Neural progenitor cell (in vitro differentiated cells): Measurements from ENCODE around the gene KRT74.
"Not testable (repeated sequence)": the region's sequence is repeated elsewhere in the genome, so short reads cannot be mapped to it uniquely, and the experiment has no call there.

Experiments
- EZH2 ChIP-seq: fragments of 200-600 bp; sonication (generic); IDR thresholded peaks from 2 replicates; pipeline ENCODE4 v1.6.1; 2017; ENCODE audit warnings: antibody characterized with exemption, mild to moderate bottlenecking, moderate library complexity
- EZH2phosphoT487 ChIP-seq: fragments of 200-600 bp; sonication (generic); IDR thresholded peaks from 2 replicates; pipeline ENCODE4 v1.6.1; 2017; ENCODE audit warnings: antibody characterized with exemption
- TF ChIP-seq, protein P1 (sequence below): fragments of 200-600 bp; sonication (generic); IDR thresholded peaks from 2 replicates; pipeline ENCODE4 v1.5.1; 2017; ENCODE audit warnings: antibody characterized with exemption, mild to moderate bottlenecking

GRCh38 chr12:52594237-52594636 lies 20.6 kb upstream of the KRT74 start:
- TF ChIP-seq, protein P1, sequence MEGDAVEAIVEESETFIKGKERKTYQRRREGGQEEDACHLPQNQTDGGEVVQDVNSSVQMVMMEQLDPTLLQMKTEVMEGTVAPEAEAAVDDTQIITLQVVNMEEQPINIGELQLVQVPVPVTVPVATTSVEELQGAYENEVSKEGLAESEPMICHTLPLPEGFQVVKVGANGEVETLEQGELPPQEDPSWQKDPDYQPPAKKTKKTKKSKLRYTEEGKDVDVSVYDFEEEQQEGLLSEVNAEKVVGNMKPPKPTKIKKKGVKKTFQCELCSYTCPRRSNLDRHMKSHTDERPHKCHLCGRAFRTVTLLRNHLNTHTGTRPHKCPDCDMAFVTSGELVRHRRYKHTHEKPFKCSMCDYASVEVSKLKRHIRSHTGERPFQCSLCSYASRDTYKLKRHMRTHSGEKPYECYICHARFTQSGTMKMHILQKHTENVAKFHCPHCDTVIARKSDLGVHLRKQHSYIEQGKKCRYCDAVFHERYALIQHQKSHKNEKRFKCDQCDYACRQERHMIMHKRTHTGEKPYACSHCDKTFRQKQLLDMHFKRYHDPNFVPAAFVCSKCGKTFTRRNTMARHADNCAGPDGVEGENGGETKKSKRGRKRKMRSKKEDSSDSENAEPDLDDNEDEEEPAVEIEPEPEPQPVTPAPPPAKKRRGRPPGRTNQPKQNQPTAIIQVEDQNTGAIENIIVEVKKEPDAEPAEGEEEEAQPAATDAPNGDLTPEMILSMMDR, result not testable (repeated sequence)
- not testable (repeated sequence) for TF ChIP-seq EZH2, EZH2phosphoT487
